Gastrocnemius medialis (tissue), 4 donors: ENCODE results near the gene ACSL5. TPM values are rescaled to one million over a fixed set of nuclear protein-coding genes. Genes with fewer than 3 reads are reported as not detected.
"Not testable (repeated sequence)": the region's sequence is repeated elsewhere in the genome, so short reads cannot be mapped to it uniquely, and the experiment has no call there.

ENCODE experiments used
- ATAC-seq, 2 donors: fragments of 150-250 bp; one replicate each; pipeline ENCODE4 v1.9.1; 2016
- DNase-seq, 2 donors: peaks; one replicate each; pipeline ENCODE4 v3.0.0-alpha.2; 2019
- H3K27ac ChIP-seq, 4 donors: fragments of 200-600 bp; sonication (generic); 1 replicate in 1 of 4; 2 replicates in 3 of 4; pipeline ENCODE4 v1.5.1; 2016 to 2018; ENCODE audit warnings: mild to moderate bottlenecking in 2 of 4, moderate library complexity in 1 of 4
- H3K27me3 ChIP-seq, 3 donors: fragments of 200-600 bp; sonication (generic) in 2 of 3; 1 replicate in 1 of 3; 2 replicates in 2 of 3; pipeline versions ENCODE4 v1.5.1 to v1.6.0; 2016 to 2019; ENCODE audit warnings: mild to moderate bottlenecking in 1 of 3, moderate library complexity in 1 of 3
- H3K36me3 ChIP-seq, 2 donors: fragments of 200-600 bp; sonication (generic) in 1 of 2; one replicate each; pipeline ENCODE4 v1.5.1; 2017 to 2018
- H3K4me1 ChIP-seq, 2 donors: fragments of 200-600 bp; sonication (generic) in 1 of 2; one replicate each; pipeline ENCODE4 v1.5.1; 2016 to 2017; ENCODE audit warnings: mild to moderate bottlenecking in 2 of 2
- H3K4me3 ChIP-seq, 4 donors: fragments of 200-600 bp; sonication (generic) in 3 of 4; 1 replicate in 1 of 4; 2 replicates in 3 of 4; pipeline ENCODE4 v1.5.1; 2016 to 2019; ENCODE audit warnings: mild to moderate bottlenecking in 2 of 4
- H3K9me3 ChIP-seq, 3 donors: fragments of 200-600 bp; sonication (generic) in 2 of 3; 1 replicate in 1 of 3; 2 replicates in 2 of 3; pipeline ENCODE4 v1.5.1; 2016 to 2019
- POLR2A ChIP-seq, 2 donors: fragments of 450-650 bp; IDR thresholded peaks; one replicate each; pipeline ENCODE4 v1.6.1; 2017; ENCODE audit warnings: antibody characterized with exemption in 2 of 2, mild to moderate bottlenecking in 2 of 2, moderate library complexity in 2 of 2
- in situ Hi-C, 4 donors: fragments of 200-750 bp; cut with MboI; loops; one replicate each; pipeline versions ENCODE4 v1.15.0 to v1.8.0; 2017; ENCODE audit warnings: low sequenced_read_pairs in 4 of 4
- intact Hi-C: fragments of 100-400 bp; cut with DNase I; formaldehyde crosslinking; loops from one replicate; pipeline ENCODE4 v1.15.1; 2023; ENCODE audit warnings: low total_unique reads
- total RNA-seq, 4 donors: library from RNA; depleted of rRNA; stranded (reverse); fragments of >200 nt; gene quantifications; one replicate each; pipeline versions ENCODE4 v1.1.0 to v1.2.3, GENCODE V29; 2016
- TF ChIP-seq, protein P1 (sequence below), 5 experiments: fragments of 450-650 bp in 3 of 5; fragments of 200-600 bp in 2 of 5; sonication (generic) in 2 of 5; IDR thresholded peaks in 4 of 5; conservative IDR thresholded peaks in 1 of 5; 1 replicate in 4 of 5; 2 replicates in 1 of 5; pipeline ENCODE4 v1.5.1; 2016 to 2019; ENCODE audit warnings: antibody characterized with exemption in 5 of 5, mild to moderate bottlenecking in 3 of 5, moderate library complexity in 3 of 5

ACSL5 gene
- total RNA-seq, 4 donors from 2014 or later = 2.2 to 4.1 (median 3.1) TPM

DNA sequence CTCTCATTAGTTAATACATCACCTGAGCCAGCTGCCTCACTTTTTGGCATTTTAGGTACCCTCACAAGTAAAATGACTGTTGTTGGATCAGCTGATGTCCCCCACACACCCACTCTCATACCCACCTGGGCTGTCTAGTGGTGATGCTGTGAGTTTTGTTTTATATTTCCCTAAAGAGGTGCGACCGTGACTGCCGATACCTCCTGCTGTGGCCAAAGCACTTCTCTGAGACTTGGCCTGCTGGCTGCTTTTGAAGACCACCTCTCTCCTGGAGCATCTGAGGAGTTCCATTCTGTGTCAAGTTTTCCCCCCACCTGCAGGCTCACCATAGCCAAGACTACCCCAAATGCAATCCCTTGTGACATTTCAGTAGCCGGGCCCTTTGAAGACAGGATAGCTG, 6.4 kb upstream of the ACSL5 start:
- in situ Hi-C loops = no loop called here
- intact Hi-C loops = no loop called here
- ATAC-seq = no peak

DNA sequence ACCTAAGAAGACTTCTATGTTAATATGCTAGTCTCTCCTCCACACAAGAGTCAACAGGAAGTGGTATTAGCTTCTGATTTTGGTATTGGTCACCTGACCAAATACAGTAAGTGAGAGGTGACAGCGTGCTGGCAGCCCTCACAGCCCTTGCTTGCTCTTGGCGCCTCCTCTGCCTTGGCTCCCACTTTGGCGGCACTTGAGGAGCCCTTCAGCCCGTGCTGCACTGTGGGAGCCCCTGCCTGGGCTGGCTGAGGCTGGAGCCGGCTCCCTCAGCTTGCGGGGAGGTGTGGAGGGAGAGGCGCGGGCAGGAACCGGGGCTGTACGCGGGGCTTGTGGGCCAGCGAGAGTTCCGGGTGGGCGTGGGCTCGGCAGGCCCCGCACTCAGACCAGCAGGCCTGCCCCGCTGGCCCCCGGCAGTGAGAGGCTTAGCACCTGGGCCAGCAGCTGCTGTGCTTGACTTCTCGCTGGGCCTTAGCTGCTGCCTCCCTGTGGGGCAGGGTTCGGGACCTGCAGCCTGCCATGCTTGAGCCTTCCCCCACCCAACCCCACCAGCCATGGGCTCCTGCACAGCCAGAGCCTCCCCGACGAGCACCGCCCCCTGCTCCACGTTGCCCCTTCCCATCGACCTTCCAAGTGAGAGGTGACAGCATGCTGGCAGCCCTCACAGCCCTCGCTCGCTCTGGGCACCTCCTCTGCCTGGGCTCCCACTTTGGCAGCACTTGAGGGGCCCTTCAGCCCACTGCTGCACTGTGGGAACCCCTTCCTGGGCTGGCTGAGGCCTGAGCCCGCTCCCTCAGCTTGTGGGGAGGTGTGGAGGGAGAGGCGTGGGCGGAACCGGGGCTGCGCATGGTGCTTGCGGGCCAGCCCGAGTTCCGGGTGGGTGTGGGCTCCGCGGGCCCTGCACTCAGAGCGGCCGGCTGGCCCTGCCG, 4.2 kb upstream of the ACSL5 start:
- no peaks in the 10 kb centered on the region for H3K9me3 ChIP-seq

More for the DNA sequence above, 6.4 kb upstream of the ACSL5 start:
- Histone ChIP-seq H3K9me3 (no peaks in the 10 kb centered on the region), H3K27me3 (no peaks in the 10 kb centered on the region), H3K4me3 (no peak overlapping the region), H3K36me3 (no peaks in the 10 kb centered on the region), H3K27ac (no peak overlapping the region), H3K4me1 (peaks cover 10 to 15% of the 10 kb centered on the region in 2 donors)
- no peak for DNase-seq
- TF ChIP-seq, protein P1, sequence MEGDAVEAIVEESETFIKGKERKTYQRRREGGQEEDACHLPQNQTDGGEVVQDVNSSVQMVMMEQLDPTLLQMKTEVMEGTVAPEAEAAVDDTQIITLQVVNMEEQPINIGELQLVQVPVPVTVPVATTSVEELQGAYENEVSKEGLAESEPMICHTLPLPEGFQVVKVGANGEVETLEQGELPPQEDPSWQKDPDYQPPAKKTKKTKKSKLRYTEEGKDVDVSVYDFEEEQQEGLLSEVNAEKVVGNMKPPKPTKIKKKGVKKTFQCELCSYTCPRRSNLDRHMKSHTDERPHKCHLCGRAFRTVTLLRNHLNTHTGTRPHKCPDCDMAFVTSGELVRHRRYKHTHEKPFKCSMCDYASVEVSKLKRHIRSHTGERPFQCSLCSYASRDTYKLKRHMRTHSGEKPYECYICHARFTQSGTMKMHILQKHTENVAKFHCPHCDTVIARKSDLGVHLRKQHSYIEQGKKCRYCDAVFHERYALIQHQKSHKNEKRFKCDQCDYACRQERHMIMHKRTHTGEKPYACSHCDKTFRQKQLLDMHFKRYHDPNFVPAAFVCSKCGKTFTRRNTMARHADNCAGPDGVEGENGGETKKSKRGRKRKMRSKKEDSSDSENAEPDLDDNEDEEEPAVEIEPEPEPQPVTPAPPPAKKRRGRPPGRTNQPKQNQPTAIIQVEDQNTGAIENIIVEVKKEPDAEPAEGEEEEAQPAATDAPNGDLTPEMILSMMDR (IDR thresholded peaks at IDR 0.05 in 4 of 5, conservative IDR thresholded peaks at IDR 0.05 in 1 of 5) = no peak
- TF ChIP-seq POLR2A (IDR thresholded peaks at IDR 0.05) = no peak

DNA sequence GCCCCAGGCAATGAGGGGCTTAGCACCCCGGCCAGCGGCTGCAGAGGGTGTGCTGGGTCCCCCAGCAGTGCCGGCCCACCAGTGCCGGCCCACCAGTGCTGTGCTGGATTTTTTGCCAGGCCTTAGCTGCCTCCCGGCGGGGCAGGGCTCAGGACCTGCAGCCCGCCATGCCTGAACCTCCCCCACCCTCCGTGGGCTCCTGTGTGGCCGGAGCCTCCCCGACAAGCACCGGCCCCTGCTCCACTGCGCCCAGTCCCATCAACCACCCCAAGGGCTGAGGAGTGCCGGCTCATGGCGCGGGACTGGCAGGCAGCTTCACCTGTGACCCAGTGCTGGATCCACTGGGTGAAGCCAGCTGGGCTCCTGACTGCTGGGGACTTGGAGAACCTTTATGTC, 3.5 kb upstream of the ACSL5 start:
- ATAC-seq = no peak
- in situ Hi-C loops = no loop called here

More for the DNA sequence above, 4.2 kb upstream of the ACSL5 start:
- TF ChIP-seq POLR2A (IDR thresholded peaks at IDR 0.05) = no peak
- Histone ChIP-seq H3K27ac (no peak overlapping the region), H3K36me3 (no peaks in the 10 kb centered on the region), H3K4me3 (no peak overlapping the region), H3K4me1 (peaks cover 0 to 6% of the 10 kb centered on the region in 2 donors), H3K27me3 (no peaks in the 10 kb centered on the region)
- no peak for DNase-seq
- in situ Hi-C loops = no loop called here
- intact Hi-C loops = no loop called here
- no peak for ATAC-seq

DNA sequence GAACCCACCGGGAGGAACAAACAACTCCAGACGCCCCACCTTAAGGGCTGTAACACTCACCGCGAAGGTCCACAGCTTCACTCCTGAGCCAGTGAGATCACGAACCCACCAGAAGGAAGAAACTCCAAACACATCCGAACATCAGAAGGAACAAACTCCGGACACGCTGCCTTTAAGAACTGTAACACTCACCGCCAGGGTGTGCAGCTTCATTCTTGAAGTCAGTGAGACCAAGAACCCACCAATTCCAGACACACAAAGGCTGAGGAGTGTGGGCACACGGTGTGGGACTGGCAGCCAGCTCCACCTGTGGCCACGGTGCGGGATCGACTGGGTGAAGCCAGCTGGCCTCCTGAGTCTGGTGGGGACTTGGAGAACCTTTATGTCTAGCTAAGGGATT, 2.6 kb upstream of the ACSL5 start:
- H3K27me3 ChIP-seq, H3K27ac ChIP-seq, intact Hi-C loops, in situ Hi-C loops, ATAC-seq, H3K9me3 ChIP-seq, H3K4me3 ChIP-seq, DNase-seq, H3K36me3 ChIP-seq: not testable (repeated sequence)
- peaks cover 5 to 10% of the 10 kb centered on the region in 2 donors for H3K4me1 ChIP-seq

More for the DNA sequence above, 3.5 kb upstream of the ACSL5 start:
- H3K27ac ChIP-seq = no peak overlapping the region
- no peak for DNase-seq
- H3K36me3 ChIP-seq = no peaks in the 10 kb centered on the region
- peaks cover 4 to 7% of the 10 kb centered on the region in 2 donors for H3K4me1 ChIP-seq
- H3K27me3 ChIP-seq = no peaks in the 10 kb centered on the region
- H3K9me3 ChIP-seq = no peaks in the 10 kb centered on the region
- TF ChIP-seq POLR2A (IDR thresholded peaks at IDR 0.05) = no peak
- TF ChIP-seq, protein P1 (IDR thresholded peaks at IDR 0.05 in 4 of 5, conservative IDR thresholded peaks at IDR 0.05 in 1 of 5) = no peak
- intact Hi-C loops = no loop called here
- H3K4me3 ChIP-seq = no peak overlapping the region

DNA sequence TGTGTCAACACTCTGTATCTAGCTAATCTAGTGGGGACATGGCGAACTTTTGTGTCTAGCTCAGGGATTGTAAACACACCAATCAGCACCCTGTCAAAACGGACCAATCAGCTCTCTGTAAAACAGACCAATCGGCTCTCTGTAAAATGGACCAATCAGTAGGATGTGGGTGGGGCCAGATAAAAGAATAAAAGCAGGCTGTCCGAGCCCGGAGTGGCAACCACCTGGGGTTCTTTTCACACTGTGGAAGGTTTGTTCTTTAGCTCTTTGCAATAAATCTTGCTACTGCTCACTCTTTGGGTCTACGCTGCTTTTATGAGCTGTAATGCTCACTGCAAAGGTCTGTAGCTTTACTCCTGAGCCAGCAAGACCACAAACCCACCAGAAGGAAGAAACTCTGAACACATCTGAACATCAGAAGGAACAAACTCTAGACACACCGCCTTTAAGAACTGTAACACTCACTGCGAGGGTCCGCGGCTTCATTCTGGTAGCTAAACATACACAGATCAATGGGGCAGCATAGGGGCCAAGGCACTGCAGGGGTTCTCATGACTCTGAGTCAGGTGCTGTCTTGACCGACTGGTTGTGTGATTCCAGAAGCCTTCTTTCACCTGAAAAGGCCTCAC, 1.6 kb upstream of the ACSL5 start:
- intact Hi-C loops, ATAC-seq: not testable (repeated sequence)

More for the DNA sequence above, 1.6 kb upstream of the ACSL5 start:
- DNase-seq, in situ Hi-C loops, H3K9me3 ChIP-seq, H3K36me3 ChIP-seq, H3K27ac ChIP-seq, H3K4me3 ChIP-seq, H3K27me3 ChIP-seq: not testable (repeated sequence)
- peaks cover 5 to 10% of the 10 kb centered on the region in 2 donors for H3K4me1 ChIP-seq
